ENCODE data around the gene IL1RN.
"Not testable (repeated sequence)": the region's sequence is repeated elsewhere in the genome, so short reads cannot be mapped to it uniquely, and the experiment has no call there.

Gene IL1RN

GRCh38 chr2:113126845-113127645, at the start of gene IL1RN:
TSS of gene IL1RN (plus strand) at chr2:113127598. CDS start at chr2:113127625, 27 bp downstream.
- in situ Hi-C loops (cut with HindIII; ENCODE audit: low sequenced_read_pairs), result no loop called here

GRCh38 chr2:113077921-113078320, 49.5 kb upstream of the IL1RN start:
- in situ Hi-C loops (cut with HindIII; ENCODE audit: low sequenced_read_pairs), result loop anchor here (10.0 kb wide), 2 partner anchors 57 to 137 kb away; no protein-coding TSS in a partner anchor

- in situ Hi-C loops (cut with HindIII; ENCODE audit: low sequenced_read_pairs), result loop anchor here (10.0 kb wide), 2 partner anchors 56 to 136 kb away; no protein-coding TSS in a partner anchor
Measured at GRCh38 chr2:113078350-113078839, 49.0 kb upstream of the IL1RN start.

- in situ Hi-C loops (cut with HindIII; ENCODE audit: low sequenced_read_pairs), result loop anchor here (10.0 kb wide), 2 partner anchors 56 to 136 kb away; no protein-coding TSS in a partner anchor
Measured at GRCh38 chr2:113079131-113079530, 48.3 kb upstream of the IL1RN start.

- in situ Hi-C loops (cut with HindIII; ENCODE audit: low sequenced_read_pairs), result no loop called here
Measured at GRCh38 chr2:113080134-113080533, 47.3 kb upstream of the IL1RN start.

- in situ Hi-C loops (cut with HindIII; ENCODE audit: low sequenced_read_pairs), result no loop called here
Measured at GRCh38 chr2:113081488-113082210, 45.7 kb upstream of the IL1RN start.

- in situ Hi-C loops (cut with HindIII; ENCODE audit: low sequenced_read_pairs), result no loop called here
Measured at GRCh38 chr2:113083296-113083695, 44.1 kb upstream of the IL1RN start.

- in situ Hi-C loops (cut with HindIII; ENCODE audit: low sequenced_read_pairs), result no loop called here
Measured at GRCh38 chr2:113084249-113085000, 43.0 kb upstream of the IL1RN start.

- in situ Hi-C loops (cut with HindIII; ENCODE audit: low sequenced_read_pairs), result no loop called here
Measured at GRCh38 chr2:113085542-113085941, 41.9 kb upstream of the IL1RN start.

- in situ Hi-C loops (cut with HindIII; ENCODE audit: low sequenced_read_pairs), result no loop called here
Measured at GRCh38 chr2:113088213-113088992, 39.0 kb upstream of the IL1RN start.

- in situ Hi-C loops (cut with HindIII; ENCODE audit: low sequenced_read_pairs), result no loop called here
Measured at GRCh38 chr2:113089916-113090315, 37.5 kb upstream of the IL1RN start.

- in situ Hi-C loops (cut with HindIII; ENCODE audit: low sequenced_read_pairs), result no loop called here
Measured at GRCh38 chr2:113091231-113091896, 36.0 kb upstream of the IL1RN start.

- in situ Hi-C loops (cut with HindIII; ENCODE audit: low sequenced_read_pairs), result no loop called here
Measured at GRCh38 chr2:113092864-113093612, 34.4 kb upstream of the IL1RN start.

- in situ Hi-C loops (cut with HindIII; ENCODE audit: low sequenced_read_pairs), result no loop called here
Measured at GRCh38 chr2:113093613-113093977, 33.8 kb upstream of the IL1RN start.

- in situ Hi-C loops (cut with HindIII; ENCODE audit: low sequenced_read_pairs), result not testable (repeated sequence)
Measured at GRCh38 chr2:113096306-113096705, 31.1 kb upstream of the IL1RN start.

- in situ Hi-C loops (cut with HindIII; ENCODE audit: low sequenced_read_pairs), result not testable (repeated sequence)
Measured at GRCh38 chr2:113096842-113097618, 30.4 kb upstream of the IL1RN start.

GRCh38 chr2:113098041-113098440, 29.4 kb upstream of the IL1RN start:
- in situ Hi-C loops (cut with HindIII; ENCODE audit: low sequenced_read_pairs), result no loop called here

- in situ Hi-C loops (cut with HindIII; ENCODE audit: low sequenced_read_pairs), result no loop called here
Measured at GRCh38 chr2:113098532-113098931, 28.9 kb upstream of the IL1RN start.

Data from DLD1 (cell line).